ENCODE measurements around the gene PRKCD. TPM values are rescaled to one million over a fixed set of nuclear protein-coding genes. Genes with fewer than 3 reads are reported as not detected.
A peak's percentile ranks its signal among the peaks of the same experiment; 100 is the strongest.

Gene PRKCD
- total RNA-seq, 6 donors from 2014 or later: 57.7 to 116 (median 67.9) TPM

DNA sequence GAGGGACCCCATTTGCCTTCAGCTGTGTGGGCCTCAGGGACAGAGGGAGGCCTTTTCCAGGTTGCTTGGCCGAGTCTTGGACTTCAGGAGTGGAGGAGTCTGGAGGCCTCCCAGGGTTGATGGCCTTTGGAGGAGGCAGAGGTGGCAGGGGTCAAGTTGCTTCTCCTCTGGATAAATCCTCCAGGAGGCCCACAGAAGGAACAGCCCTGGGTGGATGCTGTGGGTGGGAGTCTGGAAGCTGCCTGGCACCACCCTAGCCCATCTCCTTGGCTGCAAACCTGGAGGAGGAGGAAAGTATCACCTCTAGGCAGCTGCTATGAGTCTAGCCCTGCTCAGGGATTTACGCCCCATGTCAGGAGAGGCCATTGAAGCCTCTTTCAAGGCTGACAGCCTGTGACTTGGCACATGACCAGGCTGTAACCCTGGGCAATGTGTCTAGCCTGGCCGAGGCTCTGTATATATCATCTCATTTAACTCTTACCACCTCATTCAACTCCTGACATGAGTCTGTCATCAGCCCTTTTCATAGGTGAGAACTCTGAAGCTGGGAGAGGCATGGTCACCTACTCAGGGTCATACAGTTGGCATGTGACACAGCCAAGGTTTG lies 2.9 kb upstream of the PRKCD start:
- peaks cover 15 to 84% (median 65%) of the 10 kb centered on the region in 4 donors for H3K4me1 ChIP-seq
- peak overlapping the region in 2 of 4 donors; percentile 8 to 99 for H3K27ac ChIP-seq
- ATAC-seq (ENCODE audit: low FRiP score in 2 of 2): no peak
- no peak for DNase-seq
- WGBS, 2 donors: 60 to 66% methylated on average over 3 of the region's 3 CpGs
- no peaks in the 10 kb centered on the region for H3K27me3 ChIP-seq
- H3K9me3 ChIP-seq: no peaks in the 10 kb centered on the region
- TF ChIP-seq POLR2AphosphoS5 (IDR thresholded peaks at IDR 0.05) (no peak), EP300 (IDR thresholded peaks at IDR 0.05) (no peak), POLR2A (IDR thresholded peaks at IDR 0.05) (no peak)
- TF ChIP-seq, protein P1, sequence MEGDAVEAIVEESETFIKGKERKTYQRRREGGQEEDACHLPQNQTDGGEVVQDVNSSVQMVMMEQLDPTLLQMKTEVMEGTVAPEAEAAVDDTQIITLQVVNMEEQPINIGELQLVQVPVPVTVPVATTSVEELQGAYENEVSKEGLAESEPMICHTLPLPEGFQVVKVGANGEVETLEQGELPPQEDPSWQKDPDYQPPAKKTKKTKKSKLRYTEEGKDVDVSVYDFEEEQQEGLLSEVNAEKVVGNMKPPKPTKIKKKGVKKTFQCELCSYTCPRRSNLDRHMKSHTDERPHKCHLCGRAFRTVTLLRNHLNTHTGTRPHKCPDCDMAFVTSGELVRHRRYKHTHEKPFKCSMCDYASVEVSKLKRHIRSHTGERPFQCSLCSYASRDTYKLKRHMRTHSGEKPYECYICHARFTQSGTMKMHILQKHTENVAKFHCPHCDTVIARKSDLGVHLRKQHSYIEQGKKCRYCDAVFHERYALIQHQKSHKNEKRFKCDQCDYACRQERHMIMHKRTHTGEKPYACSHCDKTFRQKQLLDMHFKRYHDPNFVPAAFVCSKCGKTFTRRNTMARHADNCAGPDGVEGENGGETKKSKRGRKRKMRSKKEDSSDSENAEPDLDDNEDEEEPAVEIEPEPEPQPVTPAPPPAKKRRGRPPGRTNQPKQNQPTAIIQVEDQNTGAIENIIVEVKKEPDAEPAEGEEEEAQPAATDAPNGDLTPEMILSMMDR (IDR thresholded peaks at IDR 0.05): no peak
- no peak overlapping the region for H3K4me3 ChIP-seq
- H3K36me3 ChIP-seq: no peaks in the 10 kb centered on the region

DNA sequence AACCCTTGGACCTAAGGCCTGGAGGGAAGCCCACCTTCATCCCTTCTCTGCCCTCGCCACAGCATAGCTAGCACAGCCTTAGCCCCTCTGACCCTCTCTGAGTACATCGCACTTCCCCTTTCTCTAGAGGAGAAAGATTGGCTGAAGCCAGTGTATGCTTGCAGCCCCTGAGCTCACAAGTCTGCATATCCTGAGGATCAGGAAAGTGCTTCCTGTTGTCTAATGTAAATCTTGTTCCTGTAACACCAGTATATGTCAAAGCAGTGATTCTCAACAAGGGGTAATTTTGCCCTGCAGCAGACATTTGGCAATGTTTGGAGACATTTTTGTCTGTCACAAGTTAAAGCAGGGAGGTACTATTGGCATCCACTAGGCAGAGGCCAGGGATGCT lies 2.2 kb upstream of the PRKCD start:
- TF ChIP-seq EP300 (IDR thresholded peaks at IDR 0.05) (no peak), POLR2A (IDR thresholded peaks at IDR 0.05) (no peak), POLR2AphosphoS5 (IDR thresholded peaks at IDR 0.05) (no peak)
- TF ChIP-seq, protein P1 (IDR thresholded peaks at IDR 0.05): no peak
- H3K9me3 ChIP-seq: no peaks in the 10 kb centered on the region
- DNase-seq: no peak
- peaks cover 15 to 85% (median 67%) of the 10 kb centered on the region in 4 donors for H3K4me1 ChIP-seq
- no peak overlapping the region for H3K4me3 ChIP-seq
- peak overlapping the region in 1 of 4 donors; percentile 99 for H3K27ac ChIP-seq
- WGBS, 2 donors: 50 to 68% methylated on average over 2 of the region's 2 CpGs
- H3K36me3 ChIP-seq: no peaks in the 10 kb centered on the region
- ATAC-seq (ENCODE audit: low FRiP score in 2 of 2): no peak
- no peaks in the 10 kb centered on the region for H3K27me3 ChIP-seq

DNA sequence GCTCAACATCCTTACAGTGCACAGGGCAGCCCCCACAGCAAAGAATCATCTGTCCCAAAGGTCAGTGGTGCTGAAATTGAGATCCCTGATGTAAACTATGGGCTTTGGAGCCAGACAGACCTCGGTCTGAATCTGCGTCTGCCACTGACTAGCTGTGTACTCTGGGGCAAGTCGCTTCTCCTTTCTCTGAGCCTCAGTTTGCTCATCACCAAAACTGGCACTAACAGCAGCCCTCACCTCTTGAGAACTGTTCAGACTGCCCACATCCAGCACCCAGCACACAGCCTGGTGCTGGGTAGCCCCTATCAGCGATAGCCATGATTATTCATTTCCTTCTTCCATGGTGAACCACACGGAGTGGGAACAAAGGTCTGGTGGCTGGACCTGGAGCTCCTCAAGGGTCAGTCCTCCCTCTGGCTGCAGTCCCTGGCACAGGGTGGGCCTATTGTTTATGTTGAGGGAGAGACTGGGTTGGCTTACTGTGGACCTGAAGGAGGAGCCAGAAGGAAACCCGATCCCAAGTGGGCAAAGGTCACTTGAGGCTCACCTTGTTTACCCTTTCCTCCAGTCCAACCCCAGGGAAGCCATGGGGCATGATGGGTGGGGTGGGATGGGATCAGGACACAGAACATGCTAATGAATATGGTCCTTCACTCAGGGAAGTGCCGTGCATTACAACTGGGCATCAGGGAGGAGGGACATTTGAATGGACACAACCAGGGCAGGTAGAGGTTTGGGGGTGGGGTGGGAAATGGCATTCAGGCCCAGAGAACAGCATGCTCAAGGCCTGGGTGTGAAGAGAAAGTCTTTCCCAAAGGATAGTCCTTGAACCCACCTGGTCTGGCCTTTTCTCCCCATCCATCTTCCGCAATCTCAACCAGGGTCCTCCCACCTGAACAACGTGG lies 1.6 kb upstream of the PRKCD start:
- ATAC-seq (ENCODE audit: low FRiP score in 2 of 2) (no peak), DNase-seq (peak in 1 of 2 donors; percentile 72)
- peak in 1 of 4 donors; percentile 13 for TF ChIP-seq POLR2A (IDR thresholded peaks at IDR 0.05)
- TF ChIP-seq EP300 (IDR thresholded peaks at IDR 0.05): no peak
- TF ChIP-seq POLR2AphosphoS5 (IDR thresholded peaks at IDR 0.05): no peak
- TF ChIP-seq, protein P1 (IDR thresholded peaks at IDR 0.05): no peak
- no peak overlapping the region for H3K4me3 ChIP-seq
- H3K27me3 ChIP-seq: no peaks in the 10 kb centered on the region
- peaks cover 20 to 85% (median 66%) of the 10 kb centered on the region in 4 donors for H3K4me1 ChIP-seq
- no peaks in the 10 kb centered on the region for H3K9me3 ChIP-seq
- no peaks in the 10 kb centered on the region for H3K36me3 ChIP-seq
- 53 to 59% methylated on average over 9 of the region's 9 CpGs for WGBS, 2 donors
- H3K27ac ChIP-seq: peak overlapping the region in 3 of 4 donors; percentile 91 to 99 (median 96)

DNA sequence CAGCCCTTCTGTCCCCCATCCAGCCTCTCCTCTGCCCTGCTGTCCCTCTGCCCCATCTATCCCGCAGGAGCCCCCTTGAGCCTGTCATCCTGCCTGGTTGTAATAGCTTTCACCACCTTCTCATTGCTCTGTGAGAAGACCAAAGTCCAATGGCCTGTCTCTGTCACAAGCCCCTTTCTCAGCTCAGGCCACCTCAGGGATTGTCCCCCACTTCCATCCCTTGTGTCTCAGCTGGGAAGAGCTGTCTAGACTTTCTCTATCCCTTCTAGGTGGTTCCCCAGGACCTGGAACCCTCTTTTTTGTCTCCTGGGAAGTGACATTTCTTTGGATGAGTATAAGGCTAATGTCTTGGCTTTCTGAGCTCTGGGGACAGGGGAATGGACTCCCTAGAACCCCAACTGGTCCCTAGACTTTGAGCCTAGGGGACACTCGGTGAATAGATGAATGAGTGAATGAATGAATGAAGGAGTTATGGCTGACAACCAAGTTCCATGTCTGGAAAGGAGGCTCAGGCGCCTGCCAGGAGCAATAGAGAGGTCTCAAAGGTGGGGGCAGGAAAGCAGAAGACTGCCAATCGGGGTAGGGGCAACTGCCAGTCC lies 849 bp upstream of the PRKCD start:
- Histone ChIP-seq H3K4me3 (peak overlapping the region; percentile 59 to 97 (median 81)), H3K27ac (peak overlapping the region; percentile 85 to 99 (median 94)), H3K4me1 (peaks cover 22 to 85% (median 68%) of the 10 kb centered on the region in 4 donors), H3K27me3 (no peaks in the 10 kb centered on the region), H3K9me3 (no peaks in the 10 kb centered on the region), H3K36me3 (no peaks in the 10 kb centered on the region)
- 31 to 37% methylated on average over 4 of the region's 4 CpGs for WGBS, 2 donors
- DNase-seq (no peak), ATAC-seq (ENCODE audit: low FRiP score in 2 of 2) (no peak)
- TF ChIP-seq, protein P1 (IDR thresholded peaks at IDR 0.05): no peak
- TF ChIP-seq EP300 (IDR thresholded peaks at IDR 0.05) (no peak), POLR2A (IDR thresholded peaks at IDR 0.05) (no peak), POLR2AphosphoS5 (IDR thresholded peaks at IDR 0.05) (no peak)

Measured in upper lobe of left lung (tissue), 6 donors.